Measurements from ENCODE around the gene GNAQ.

Gene GNAQ

GRCh38 chr9:77927265-77927664 lies 104.3 kb downstream of the GNAQ start:
- CTCF ChIA-PET: interaction anchor here (1.1 to 2.1 kb wide), 2 partner anchors 47 to 50 kb away, joined by 3 to 7 read pairs; no protein-coding TSS in a partner anchor
- H3K4me3 ChIP-seq (ENCODE audit: low read depth, low read length): no peak overlapping the region
- TF ChIP-seq CTCF (IDR thresholded peaks at IDR 0.05; ENCODE audit: insufficient read depth, low read length, missing control alignments): no peak
- POLR2A ChIA-PET: no interaction called here
- DNase-seq (ENCODE audit: low read depth, low spot score): no peak

GRCh38 chr9:77926371-77926878 lies 105.2 kb downstream of the GNAQ start:
- ChIA-PET CTCF (interaction anchor here (1.1 to 2.1 kb wide), 2 partner anchors 24 to 51 kb away, joined by 4 to 7 read pairs; no protein-coding TSS in a partner anchor), POLR2A (no interaction called here)
- no peak for TF ChIP-seq CTCF (IDR thresholded peaks at IDR 0.05; ENCODE audit: insufficient read depth, low read length, missing control alignments)
- no peak for DNase-seq (ENCODE audit: low read depth, low spot score)
- H3K4me3 ChIP-seq (ENCODE audit: low read depth, low read length): no peak overlapping the region

- ChIA-PET POLR2A (no interaction called here), CTCF (interaction anchor here (0.7 kb wide), 1 partner anchor 199 kb away, joined by 3 read pairs; no protein-coding TSS in a partner anchor)
- no peak for DNase-seq (ENCODE audit: low read depth, low spot score)
- no peak overlapping the region for H3K4me3 ChIP-seq (ENCODE audit: low read depth, low read length)
- TF ChIP-seq CTCF (IDR thresholded peaks at IDR 0.05; ENCODE audit: insufficient read depth, low read length, missing control alignments): no peak
These were observed 109.0 kb downstream of the GNAQ start for GRCh38 chr9:77922591-77922990.

- no peak overlapping the region for H3K4me3 ChIP-seq (ENCODE audit: low read depth, low read length)
- ChIA-PET CTCF (no interaction called here), POLR2A (no interaction called here)
- no peak for TF ChIP-seq CTCF (IDR thresholded peaks at IDR 0.05; ENCODE audit: insufficient read depth, low read length, missing control alignments)
- DNase-seq (ENCODE audit: low read depth, low spot score): no peak
These were observed 113.8 kb downstream of the GNAQ start for GRCh38 chr9:77917800-77918199.

GRCh38 chr9:77916820-77917219 lies 114.8 kb downstream of the GNAQ start:
- TF ChIP-seq CTCF (IDR thresholded peaks at IDR 0.05; ENCODE audit: insufficient read depth, low read length, missing control alignments): no peak
- no peak for DNase-seq (ENCODE audit: low read depth, low spot score)
- POLR2A ChIA-PET: no interaction called here
- H3K4me3 ChIP-seq (ENCODE audit: low read depth, low read length): no peak overlapping the region
- CTCF ChIA-PET: no interaction called here

DNA sequence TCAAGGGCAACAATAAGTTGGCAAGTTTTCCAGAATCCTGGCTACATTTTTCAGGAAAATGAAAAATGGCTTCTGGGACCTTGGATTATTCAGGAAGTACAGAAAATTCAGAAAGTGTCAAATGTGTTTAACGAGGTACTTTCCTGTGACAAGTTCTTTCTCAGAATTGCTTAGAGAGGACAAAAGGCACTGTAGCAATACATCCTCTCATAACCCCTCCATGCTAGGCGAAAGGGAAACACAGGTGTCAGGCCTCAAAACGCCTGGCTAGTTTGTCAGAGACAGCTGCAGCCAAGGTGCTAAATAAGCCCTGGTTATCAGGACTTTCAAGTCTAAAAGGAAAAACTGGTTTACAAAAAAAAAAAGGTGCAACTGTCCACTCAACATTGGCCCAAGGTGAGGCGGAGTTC lies 115.2 kb downstream of the GNAQ start:
- CTCF ChIA-PET: no interaction called here

More for the DNA sequence above, 115.2 kb downstream of the GNAQ start:
- TF ChIP-seq CTCF (IDR thresholded peaks at IDR 0.05; ENCODE audit: insufficient read depth, low read length, missing control alignments): no peak
- POLR2A ChIA-PET: no interaction called here
- DNase-seq (ENCODE audit: low read depth, low spot score): no peak
- no peak overlapping the region for H3K4me3 ChIP-seq (ENCODE audit: low read depth, low read length)

Measured in AG04449 (cell line).